GM18867 (cell line): Measurements from ENCODE around the gene MAN1A1.
"Not testable (repeated sequence)": the region's sequence is repeated elsewhere in the genome, so short reads cannot be mapped to it uniquely, and the experiment has no call there.

Source experiments
- ATAC-seq: cut with Tn5 transposase; IDR thresholded peaks from one replicate; pipeline ENCODE4 v1.9.1; 2021; ENCODE audit warnings: mild to moderate bottlenecking, moderate library complexity; ENCODE audit not compliant: unreplicated experiment

The MAN1A1 gene

GRCh38 chr6:119307056-119307455 lies 42.5 kb downstream of the MAN1A1 start:
- no peak for ATAC-seq

GRCh38 chr6:119306396-119306968 lies 43.1 kb downstream of the MAN1A1 start:
- ATAC-seq = no peak

GRCh38 chr6:119303164-119303887 lies 46.2 kb downstream of the MAN1A1 start:
- no peak for ATAC-seq

- no peak for ATAC-seq
Measured at GRCh38 chr6:119301429-119301828, 48.1 kb downstream of the MAN1A1 start.

- no peak for ATAC-seq
Measured at GRCh38 chr6:119299694-119300093, 49.9 kb downstream of the MAN1A1 start.

GRCh38 chr6:119297049-119297448 lies 52.5 kb downstream of the MAN1A1 start:
- no peak for ATAC-seq

- no peak for ATAC-seq
Measured at GRCh38 chr6:119296036-119297035, 53.2 kb downstream of the MAN1A1 start.

GRCh38 chr6:119294984-119295383 lies 54.6 kb downstream of the MAN1A1 start:
- peak; percentile 75 for ATAC-seq

- ATAC-seq = not testable (repeated sequence)
Measured at GRCh38 chr6:119291060-119291459, 58.5 kb downstream of the MAN1A1 start.

- ATAC-seq = no peak
Measured at GRCh38 chr6:119290306-119290705, 59.3 kb downstream of the MAN1A1 start.

- ATAC-seq = no peak
Measured at GRCh38 chr6:119289651-119290050, 59.9 kb downstream of the MAN1A1 start.

- ATAC-seq = no peak
Measured at GRCh38 chr6:119285908-119286625, 63.5 kb downstream of the MAN1A1 start.

GRCh38 chr6:119284861-119285521 lies 64.6 kb downstream of the MAN1A1 start:
- ATAC-seq = no peak

- no peak for ATAC-seq
Measured at GRCh38 chr6:119283979-119284545, 65.5 kb downstream of the MAN1A1 start.

GRCh38 chr6:119283214-119283613 lies 66.3 kb downstream of the MAN1A1 start:
- no peak for ATAC-seq

GRCh38 chr6:119280668-119281067 lies 68.9 kb downstream of the MAN1A1 start:
- ATAC-seq = no peak

- ATAC-seq = no peak
Measured at GRCh38 chr6:119280080-119280479, 69.5 kb downstream of the MAN1A1 start.

GRCh38 chr6:119278625-119279024 lies 70.9 kb downstream of the MAN1A1 start:
- ATAC-seq = no peak

GRCh38 chr6:119277052-119277451 lies 72.5 kb downstream of the MAN1A1 start:
- ATAC-seq = no peak

- no peak for ATAC-seq
Measured at GRCh38 chr6:119276211-119276610, 73.3 kb downstream of the MAN1A1 start.
